ENCODE data around the gene SUN2. TPM values are rescaled to one million over a fixed set of nuclear protein-coding genes. Genes with fewer than 3 reads are reported as not detected.

The SUN2 gene
- total and polyA plus RNA-seq, 9 of the 15 experiments (the other 6 are each of a cell fraction or from before 2014, with no cell fraction given), result 0.11 to 42.6 (median 16.7) TPM

- TF ChIP-seq REST (IDR thresholded peaks at IDR 0.05; ENCODE audit: borderline replicate concordance) (peak; percentile 70), REST (CRISPR knock-in tag; IDR thresholded peaks at IDR 0.05; ENCODE audit: low read depth) (no peak), HLTF (IDR thresholded peaks at IDR 0.05) (no peak), SMAD4 (CRISPR knock-in tag; conservative IDR thresholded peaks at IDR 0.05) (peak; percentile 89), FOSL1 (tag; conservative IDR thresholded peaks at IDR 0.05) (peak; percentile 92), RBM14 (IDR thresholded peaks at IDR 0.05; ENCODE audit: borderline replicate concordance, insufficient read depth, low read depth, low read length) (no peak), HNRNPL (IDR thresholded peaks at IDR 0.05; ENCODE audit: low read depth, low read length) (0 out of 2 replicates have a peak, but pooled peaks have one; percentile 51), ZNF354B (CRISPR knock-in tag; IDR thresholded peaks at IDR 0.05) (no peak), VEZF1 (CRISPR knock-in tag; IDR thresholded peaks at IDR 0.05) (peak; percentile 85)
Measured at GRCh38 chr22:38755155-38755910, 465 bp downstream of the SUN2 start (continued).
